G401.6 (cell line): ENCODE results near the gene PTGR2.
"Not testable (repeated sequence)": the region's sequence is repeated elsewhere in the genome, so short reads cannot be mapped to it uniquely, and the experiment has no call there.

ENCODE experiments used
- FAIRE-seq: peaks from 2 replicates; lab custom pipeline; 2012; peaks lifted over from hg19 to GRCh38; lab: Jason Lieb, UNC

Gene PTGR2

DNA sequence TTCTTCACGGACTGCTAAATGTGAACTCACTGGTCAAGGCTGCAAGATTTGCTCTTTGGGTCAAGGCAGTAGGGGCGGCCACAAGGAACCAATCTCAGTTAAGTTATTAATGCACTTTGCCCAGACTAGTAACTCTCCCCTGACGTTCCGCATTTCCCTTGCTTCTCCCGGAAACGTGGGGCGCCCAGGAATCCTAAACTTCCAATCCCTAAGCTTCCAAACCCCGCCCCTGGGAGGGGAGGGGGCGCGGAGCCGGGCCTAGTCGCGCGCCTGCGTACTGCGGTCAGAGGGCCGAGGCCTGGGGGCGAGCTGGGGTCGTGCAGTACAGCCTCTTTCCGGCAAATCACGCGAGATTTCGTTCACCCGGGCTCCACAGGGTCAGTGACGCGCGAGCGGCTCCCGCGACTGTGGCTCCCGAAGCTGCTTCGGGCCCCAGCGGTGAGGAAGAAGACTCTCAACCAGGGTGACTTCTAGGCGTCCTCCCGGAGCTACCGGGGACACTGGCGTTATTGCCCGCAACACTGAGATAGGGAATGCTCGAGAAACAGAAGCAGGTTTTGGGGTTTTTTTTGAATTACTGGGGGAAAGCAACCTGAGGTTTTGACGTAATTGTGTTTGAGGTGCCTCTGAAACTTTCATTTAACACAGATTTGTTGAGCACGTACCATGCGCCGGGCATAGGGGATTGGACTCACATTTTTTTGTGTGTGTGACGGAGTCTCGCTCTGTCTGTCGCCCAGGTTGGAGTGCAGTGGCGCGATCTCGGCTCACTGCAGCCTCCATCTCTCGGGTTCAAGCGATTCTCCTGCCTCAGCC, at the start of gene PTGR2:
PTGR2 (plus strand) TSS at position 265 of the 816 bp plus-strand sequence. CDS start 7,032 bp downstream, outside the sequence.
- FAIRE-seq, result peak; percentile 95

DNA sequence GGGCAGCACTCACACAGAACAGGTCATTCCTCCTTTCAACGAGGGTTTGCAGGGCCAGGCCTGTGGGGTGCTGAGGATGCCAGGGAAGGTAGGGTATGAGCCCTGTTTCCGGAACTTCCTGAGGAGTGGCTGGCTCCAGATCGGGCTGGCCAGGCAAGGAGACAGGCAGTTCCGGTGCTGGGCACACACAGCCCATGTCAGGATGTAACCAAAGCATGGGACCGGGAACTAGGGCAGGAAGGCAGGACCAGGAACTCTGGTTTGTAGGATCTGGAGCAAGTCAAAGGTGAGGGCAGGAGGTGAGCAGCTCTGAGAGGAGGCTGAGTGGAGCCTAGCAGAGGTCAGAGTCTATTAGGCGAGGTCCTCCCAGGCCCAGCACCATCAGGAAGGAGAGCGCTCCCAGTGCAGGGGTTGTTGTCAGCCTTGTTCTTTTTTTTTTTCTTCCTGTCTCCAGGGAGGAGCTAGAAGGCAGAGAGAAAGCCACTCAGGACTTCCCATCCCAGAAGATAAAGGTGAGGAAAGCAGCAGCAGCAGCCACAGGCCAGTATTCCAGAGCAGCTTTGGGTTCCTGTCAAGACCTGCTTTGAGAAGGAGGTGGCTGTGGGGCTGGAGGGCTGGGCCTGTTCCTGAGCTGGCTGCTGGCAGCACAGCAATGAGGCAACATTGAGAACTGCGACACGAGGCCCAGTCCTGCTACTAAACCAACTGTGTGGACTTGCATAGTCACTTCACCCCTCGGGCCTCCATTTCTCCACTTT, 49.0 kb upstream of the PTGR2 start:
- no peak for FAIRE-seq

DNA sequence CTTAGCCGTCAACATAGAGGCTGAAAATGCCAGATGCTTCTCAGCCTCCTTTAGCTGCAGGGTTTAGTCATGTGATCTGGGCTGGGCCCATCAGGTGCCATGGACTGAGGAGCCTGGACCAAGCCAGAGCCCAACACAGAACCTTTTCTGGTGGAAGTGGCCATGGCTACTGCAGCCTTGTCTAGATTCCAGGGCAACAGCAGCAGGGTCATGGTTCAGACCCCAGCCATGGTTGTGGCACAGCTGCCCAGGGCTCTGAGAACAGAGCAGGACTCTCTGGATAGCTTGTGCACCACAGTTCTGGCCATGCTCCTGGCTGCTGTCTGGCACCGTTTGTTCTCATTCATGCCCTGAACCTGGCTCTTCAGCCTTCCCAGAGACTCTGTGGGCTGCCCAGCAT, 47.0 kb upstream of the PTGR2 start:
- FAIRE-seq, result no peak

DNA sequence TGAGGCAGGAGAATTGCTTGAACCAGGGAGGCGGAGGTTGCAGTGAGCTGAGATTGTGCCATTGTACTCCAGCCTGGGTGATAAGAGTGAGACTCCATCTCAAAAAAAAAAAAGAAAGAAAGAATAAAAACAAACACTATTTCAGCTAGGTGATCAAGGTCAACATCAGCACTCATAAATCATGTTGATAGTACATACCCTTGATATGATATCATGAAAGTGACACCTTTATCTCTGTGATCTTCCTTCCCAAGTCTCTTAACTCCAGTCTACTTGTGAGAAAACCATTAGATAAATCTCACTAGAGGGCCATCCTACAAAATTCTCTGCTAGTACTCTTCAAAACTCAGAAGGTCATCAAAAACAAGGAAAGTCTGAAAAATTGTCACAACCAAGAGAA, 44.2 kb upstream of the PTGR2 start:
- no peak for FAIRE-seq

GRCh38 chr14:73809391-73809790, 42.2 kb upstream of the PTGR2 start:
- FAIRE-seq, result no peak

- FAIRE-seq, result no peak
These were observed 41.0 kb upstream of the PTGR2 start for GRCh38 chr14:73810478-73811163.

DNA sequence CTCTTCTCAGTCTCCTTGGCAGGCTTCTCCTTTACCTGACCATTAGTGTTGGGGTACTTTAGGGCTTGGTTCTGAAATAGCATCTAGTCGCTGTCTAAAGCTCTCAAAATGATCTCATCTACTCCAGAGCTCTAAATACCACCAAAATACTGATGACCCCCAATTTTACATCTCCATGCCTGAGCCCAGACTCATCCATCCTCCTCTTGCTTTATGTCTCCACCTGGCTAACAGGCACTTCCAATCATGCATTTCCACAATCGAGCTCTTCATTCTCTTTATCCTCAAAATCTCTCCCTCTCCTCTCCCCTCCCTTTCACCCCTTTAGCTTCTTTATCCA, 40.5 kb upstream of the PTGR2 start:
- FAIRE-seq, result no peak

DNA sequence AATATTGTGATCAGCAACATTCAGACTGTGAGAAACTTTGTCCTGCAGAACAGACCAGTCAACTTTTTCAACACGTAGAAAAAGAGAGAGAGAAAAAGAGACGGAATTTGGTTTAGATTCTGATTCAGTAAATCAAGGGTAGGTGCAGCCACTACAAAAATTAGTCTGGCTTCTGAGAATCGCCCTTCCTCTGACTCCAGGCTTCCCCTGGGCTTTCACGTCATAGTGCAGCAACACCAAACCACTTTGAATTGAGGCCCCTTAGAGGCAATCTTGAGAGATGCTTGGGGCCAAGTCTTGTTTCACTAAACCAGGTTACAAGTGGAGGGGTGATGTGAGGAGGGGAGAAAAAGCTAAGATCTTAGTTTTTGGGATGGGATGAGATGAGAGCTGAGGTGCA, 37.5 kb upstream of the PTGR2 start:
- no peak for FAIRE-seq

- FAIRE-seq, result no peak
These were observed 35.8 kb upstream of the PTGR2 start for GRCh38 chr14:73815849-73816248.

GRCh38 chr14:73816393-73816816, 35.2 kb upstream of the PTGR2 start:
- FAIRE-seq, result no peak

DNA sequence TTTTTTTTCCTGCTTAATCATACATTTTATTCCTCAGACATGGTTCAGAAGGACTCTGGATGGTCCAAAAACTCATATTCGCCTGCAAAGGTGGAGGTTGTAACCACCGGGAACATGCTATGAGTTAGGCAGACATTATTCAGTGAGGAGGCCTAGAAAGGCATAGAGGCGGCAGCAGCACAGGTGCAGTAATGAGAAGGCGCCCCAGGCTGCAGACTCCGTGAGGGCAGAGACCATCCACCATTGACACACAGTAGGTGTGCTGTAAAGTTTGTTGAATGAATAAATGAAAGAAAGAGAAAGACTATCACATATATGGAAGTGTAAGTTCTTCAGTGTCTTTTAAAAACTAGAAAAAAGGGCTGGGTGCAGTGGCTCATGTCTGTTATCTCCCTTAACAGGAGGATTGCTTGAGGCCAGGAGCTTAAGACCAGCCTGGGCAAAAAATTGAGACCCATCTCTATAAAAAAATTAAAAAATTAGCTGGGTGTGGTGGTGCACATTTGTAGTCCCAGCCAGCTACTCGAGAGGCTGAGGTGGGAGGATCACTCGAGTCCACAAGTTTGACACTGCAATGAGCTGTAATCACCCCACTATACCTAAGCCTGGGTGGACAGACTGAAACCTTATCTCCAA, 34.5 kb upstream of the PTGR2 start:
- FAIRE-seq, result no peak

GRCh38 chr14:73818821-73819220, 32.8 kb upstream of the PTGR2 start:
- no peak for FAIRE-seq

- FAIRE-seq, result no peak
These were observed 31.0 kb upstream of the PTGR2 start for GRCh38 chr14:73820631-73821030.

DNA sequence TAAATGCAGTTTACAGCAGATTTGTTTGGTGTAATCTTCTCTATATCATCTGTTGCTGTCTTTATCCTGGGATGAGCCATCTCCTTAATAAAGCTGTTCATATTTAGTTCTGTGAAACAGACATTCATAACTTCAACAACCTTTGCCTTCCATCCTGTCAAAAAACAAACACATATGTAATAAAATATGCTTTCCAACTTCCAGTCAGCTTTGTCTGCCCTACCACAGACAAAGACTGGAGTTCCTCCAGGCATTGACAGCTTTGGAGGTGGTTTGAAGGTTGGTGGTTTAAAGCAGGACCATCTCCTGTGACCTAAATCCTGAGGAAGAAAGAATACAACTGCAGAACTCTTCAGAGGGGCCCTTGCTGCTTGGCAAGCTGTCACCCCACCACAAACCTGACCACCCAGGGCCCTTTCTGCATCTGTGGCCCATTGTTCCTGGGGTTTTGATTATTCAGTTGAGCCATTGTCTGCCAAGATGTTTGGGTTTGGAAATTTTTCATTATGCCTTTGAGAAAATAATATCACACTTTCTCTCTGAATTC, 28.2 kb upstream of the PTGR2 start:
- FAIRE-seq, result no peak

- no peak for FAIRE-seq
These were observed 27.5 kb upstream of the PTGR2 start for GRCh38 chr14:73824127-73824526.

DNA sequence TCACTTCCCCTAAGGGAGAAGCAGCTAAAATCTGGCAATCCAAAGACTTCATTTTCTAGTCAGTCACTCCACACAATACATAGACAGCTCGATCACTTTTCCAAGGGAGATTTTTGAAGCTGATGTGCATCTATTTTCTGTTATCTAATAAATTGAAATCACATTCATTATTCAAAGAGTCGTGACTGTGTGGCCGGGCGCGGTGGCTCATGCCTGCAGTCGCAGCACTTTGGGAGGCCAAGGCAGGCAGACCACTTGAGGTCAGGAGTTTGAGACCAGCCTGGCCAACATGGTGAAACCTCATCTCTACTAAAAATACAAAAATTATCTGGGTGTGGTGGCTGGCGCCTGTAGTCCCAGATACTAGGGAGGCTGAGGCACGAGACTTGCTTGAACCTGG, 27.1 kb upstream of the PTGR2 start:
- FAIRE-seq, result no peak

DNA sequence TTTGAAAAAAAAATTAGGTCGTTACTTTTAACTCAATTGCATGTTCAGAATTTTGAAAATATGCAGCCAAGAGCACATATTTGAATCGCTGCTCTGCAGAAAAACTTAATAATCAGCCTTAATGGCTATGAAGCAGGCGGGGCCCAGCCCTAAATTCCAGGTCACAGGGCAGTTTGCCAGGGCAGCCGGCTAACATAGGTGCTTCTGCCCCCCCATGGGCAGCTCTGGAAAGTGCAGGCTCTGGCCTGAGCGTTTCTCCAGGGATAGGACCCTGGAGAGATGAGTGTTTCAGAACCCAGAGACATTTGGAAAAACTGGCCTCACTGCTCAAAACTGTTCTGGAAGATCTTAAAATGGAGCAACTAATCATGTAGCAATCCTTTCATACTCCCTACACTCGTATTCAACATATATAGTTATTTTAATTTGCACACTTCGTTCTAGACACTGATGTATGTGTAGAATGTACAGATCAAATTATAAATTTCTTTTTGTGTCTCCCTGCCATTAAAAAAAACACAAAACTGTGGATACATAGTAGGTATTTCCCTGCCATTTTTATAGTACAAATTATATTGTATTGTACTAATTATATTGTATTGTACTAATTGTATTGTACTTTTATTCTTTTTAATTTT, 26.0 kb upstream of the PTGR2 start:
- FAIRE-seq, result peak; percentile 83

GRCh38 chr14:73827190-73827589, 24.4 kb upstream of the PTGR2 start:
- not testable (repeated sequence) for FAIRE-seq

DNA sequence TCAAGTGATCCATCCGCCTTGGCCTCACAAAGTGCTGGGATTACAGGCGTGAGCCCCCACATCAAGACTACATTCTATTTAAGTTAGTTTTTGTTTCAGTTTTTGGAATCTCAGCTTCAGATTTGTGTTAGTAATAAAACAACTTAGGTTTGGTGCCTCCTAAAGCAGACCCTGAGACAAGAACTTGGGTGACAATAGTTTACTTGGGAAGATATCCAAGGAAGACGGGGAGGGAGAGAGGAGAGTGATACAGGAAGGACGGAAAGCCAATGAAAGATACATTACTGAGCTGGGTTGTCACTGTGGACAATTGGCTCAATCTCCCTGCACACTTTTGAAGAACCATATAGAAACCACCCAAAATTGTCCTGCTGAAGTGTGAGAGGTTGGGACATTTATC, 22.6 kb upstream of the PTGR2 start:
- FAIRE-seq, result no peak

- FAIRE-seq, result no peak
These were observed 21.9 kb upstream of the PTGR2 start for GRCh38 chr14:73829526-73830431.

GRCh38 chr14:73833034-73833433, 18.6 kb upstream of the PTGR2 start:
- FAIRE-seq, result no peak
